T follicular helper cell (primary cell): Measurements from ENCODE around the gene RAD9A.

ENCODE experiments used
- DNase-seq: peaks from one replicate; pipeline ENCODE4 v3.0.0-alpha.2; 2020; ENCODE audit warnings: low read depth
- total RNA-seq, 2 experiments: gene quantifications; one replicate each; lab custom pipeline; 2026; lab: John Stamatoyannopoulos, UW

The RAD9A gene
- 13.0 to 32.2 reads per million in 2 experiments for total RNA-seq

GRCh38 chr11:67391304-67392182 lies at the start of gene RAD9A:
Gene RAD9A, plus strand, starts transcription at chr11:67391986. Its CDS starts 59 bp downstream, at chr11:67392045.
- DNase-seq = peak; percentile 91

GRCh38 chr11:67344264-67344663 lies 47.5 kb upstream of the RAD9A start:
- no peak for DNase-seq

GRCh38 chr11:67345247-67345919 lies 46.4 kb upstream of the RAD9A start:
- no peak for DNase-seq

GRCh38 chr11:67345920-67346819 lies 45.6 kb upstream of the RAD9A start:
- no peak for DNase-seq

- DNase-seq = no peak
These were observed 43.6 kb upstream of the RAD9A start for GRCh38 chr11:67347964-67348749.

GRCh38 chr11:67349036-67349435 lies 42.8 kb upstream of the RAD9A start:
- DNase-seq = no peak

GRCh38 chr11:67349457-67349856 lies 42.3 kb upstream of the RAD9A start:
- DNase-seq = no peak

- DNase-seq = no peak
These were observed 41.8 kb upstream of the RAD9A start for GRCh38 chr11:67349928-67350465.

- peak; percentile 52 for DNase-seq
These were observed 40.3 kb upstream of the RAD9A start for GRCh38 chr11:67351275-67352005.

- DNase-seq = no peak
These were observed 39.1 kb upstream of the RAD9A start for GRCh38 chr11:67352546-67353316.

GRCh38 chr11:67353317-67354074 lies 38.3 kb upstream of the RAD9A start, which contains the start of gene POLD4:
Gene POLD4, minus strand, starts transcription at chr11:67353546. Its CDS starts 147 bp downstream, at chr11:67353399.
- peak; percentile 90 for DNase-seq

- no peak for DNase-seq
These were observed 37.4 kb upstream of the RAD9A start for GRCh38 chr11:67354075-67355022.

GRCh38 chr11:67355023-67355793 lies 36.6 kb upstream of the RAD9A start:
- no peak for DNase-seq

- no peak for DNase-seq
These were observed 35.9 kb upstream of the RAD9A start for GRCh38 chr11:67355794-67356386.

GRCh38 chr11:67356387-67356863 lies 35.4 kb upstream of the RAD9A start:
- no peak for DNase-seq
